Measurements from ENCODE around the gene UMODL1.

UMODL1 gene

DNA sequence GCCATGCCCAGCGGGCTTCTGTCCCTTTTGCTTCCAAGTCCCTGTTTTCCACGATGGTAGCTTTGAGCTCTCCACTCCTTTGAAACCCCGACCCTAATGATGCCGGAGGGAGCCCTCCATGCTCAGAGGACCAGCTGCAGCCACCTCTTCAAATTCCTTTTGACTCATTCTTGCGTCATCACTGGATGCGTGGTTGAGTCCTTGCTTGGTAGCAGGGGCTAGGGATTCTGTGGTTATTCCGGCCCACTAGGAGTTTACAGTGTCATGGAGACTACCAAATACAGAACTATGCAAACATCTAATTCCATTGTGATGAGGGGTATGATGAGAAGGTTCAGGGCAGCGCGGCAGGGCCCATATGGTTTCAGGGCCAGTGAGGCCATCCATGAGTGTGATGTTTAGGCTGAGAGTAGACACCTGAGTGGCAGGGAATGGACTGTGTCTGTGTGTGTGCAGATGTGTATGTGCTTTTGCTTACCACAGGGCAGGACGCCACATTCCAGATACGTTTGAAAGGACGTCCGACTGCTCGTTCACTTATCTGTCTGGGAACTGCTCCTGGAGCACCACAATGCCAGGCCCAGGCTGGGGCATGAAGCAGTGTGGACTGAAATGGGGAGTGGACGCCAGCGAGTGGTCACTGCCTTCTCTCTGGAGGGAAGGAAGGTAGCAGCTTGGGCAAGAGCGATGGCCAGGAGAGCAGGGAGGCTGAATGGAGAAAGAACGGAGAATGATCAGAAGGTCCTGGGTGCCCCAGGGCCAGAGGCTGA is 30.5 kb upstream of the UMODL1 start:
- DNase-seq, result no peak

DNA sequence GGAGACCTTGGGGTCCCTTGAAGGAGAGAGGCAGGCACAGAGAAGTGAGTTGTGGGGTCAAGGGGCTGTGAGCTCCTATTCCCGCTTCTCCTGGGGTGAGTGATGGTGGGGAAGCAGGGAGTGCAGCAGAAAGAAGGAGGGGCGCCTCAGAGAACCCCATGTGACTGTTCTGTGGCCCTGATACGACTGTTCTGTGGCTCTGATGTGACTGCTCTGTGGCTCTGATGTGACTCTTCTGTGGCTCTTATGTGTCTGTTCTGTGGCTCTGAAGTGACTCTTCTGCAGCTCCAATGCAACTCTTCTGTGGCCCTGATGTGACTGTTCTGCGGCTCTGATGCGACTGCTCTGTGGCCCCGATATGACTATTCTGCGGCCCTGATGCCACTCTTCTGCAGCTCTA is 29.9 kb upstream of the UMODL1 start:
- DNase-seq, result no peak

DNA sequence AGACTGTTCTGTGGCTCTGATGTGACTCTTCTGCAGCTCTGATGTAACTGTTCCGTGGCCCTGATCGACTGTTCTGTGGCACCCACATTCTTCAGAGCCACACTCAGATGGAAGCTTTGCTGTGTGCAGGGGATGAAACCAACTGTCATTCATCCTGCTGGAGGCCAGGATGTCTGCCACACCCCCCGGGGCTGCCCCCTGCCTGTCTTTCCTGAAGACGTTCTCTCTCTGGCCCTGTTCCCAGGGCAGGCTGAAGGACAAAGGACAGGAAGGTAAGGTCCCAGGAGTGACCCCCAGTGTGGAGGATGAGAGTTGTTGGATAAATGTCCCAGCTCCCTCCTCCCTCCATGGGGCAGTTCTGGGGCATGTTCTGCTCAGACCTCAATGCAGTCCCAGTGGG is 29.4 kb upstream of the UMODL1 start:
- no peak for DNase-seq

DNA sequence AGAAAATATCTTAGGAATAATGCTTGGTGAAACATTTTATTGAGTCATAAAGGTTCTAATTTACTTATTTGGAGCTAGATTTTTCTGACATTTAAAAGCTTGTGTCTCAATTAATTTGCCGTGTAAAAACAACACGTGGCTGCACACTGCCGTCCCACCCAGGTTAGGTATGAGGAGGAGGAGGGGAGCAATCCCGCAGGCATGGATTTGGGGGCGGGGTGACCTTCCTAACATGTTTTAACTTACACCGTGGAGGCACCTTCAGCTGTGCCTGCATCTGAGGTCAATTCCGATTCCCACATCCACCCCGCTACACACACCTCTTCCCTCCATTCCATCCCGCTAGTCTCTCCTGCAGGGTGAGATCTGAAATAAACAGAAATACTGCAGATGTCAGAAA is 28.5 kb upstream of the UMODL1 start:
- DNase-seq, result no peak

DNA sequence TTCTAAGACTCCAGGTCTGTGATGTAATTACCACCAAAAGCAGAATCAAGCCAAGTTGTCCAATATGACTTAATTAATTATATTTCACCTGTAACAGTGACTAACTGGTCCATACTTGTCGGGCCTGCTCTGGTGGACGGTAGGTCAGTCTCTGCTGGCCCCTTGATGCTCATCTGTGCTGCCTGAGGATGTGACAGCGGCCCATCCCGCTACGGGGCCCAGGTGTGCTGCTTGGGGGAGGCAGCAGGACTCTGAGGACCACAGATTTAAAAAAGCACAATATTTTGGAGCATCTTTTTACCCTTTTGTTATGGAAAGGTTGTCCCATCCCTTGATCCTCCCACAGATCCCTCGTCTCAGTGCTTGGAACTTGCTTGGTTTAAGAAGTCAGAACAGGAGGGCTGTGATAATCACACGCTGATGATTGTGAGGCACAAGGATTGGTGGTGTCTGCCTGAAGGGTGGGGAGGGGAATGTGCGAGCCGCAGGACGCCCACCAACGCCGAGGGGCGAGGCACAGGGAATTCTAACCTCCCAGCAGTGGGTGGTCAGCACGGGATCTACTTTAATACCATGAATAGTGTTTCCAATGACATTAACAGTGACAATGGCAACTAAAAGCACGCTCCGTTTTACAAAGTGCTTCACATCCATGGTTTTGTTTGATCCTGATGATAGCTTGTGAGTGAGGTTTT is 27.8 kb upstream of the UMODL1 start:
- no peak for DNase-seq

DNA sequence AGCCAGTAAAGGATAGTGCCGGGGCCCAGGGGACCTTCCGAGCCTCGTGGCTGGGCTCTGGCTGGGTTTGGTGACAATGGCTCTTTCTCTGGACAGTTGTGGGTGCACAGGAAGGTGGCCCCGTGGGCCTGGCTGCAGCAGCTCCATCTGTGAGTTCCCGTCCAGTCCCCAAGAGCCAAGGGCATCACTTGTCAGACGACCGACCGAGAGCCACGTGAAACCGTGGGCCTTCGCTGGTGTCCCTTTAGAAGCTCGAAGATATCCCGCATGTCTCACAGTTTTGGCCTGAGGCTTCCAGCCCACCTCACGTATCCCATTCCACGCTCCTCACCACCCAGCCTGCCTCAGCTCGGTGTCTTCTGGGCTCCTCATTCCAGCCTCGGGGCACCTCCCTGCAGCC is 27.2 kb upstream of the UMODL1 start:
- DNase-seq, result no peak

DNA sequence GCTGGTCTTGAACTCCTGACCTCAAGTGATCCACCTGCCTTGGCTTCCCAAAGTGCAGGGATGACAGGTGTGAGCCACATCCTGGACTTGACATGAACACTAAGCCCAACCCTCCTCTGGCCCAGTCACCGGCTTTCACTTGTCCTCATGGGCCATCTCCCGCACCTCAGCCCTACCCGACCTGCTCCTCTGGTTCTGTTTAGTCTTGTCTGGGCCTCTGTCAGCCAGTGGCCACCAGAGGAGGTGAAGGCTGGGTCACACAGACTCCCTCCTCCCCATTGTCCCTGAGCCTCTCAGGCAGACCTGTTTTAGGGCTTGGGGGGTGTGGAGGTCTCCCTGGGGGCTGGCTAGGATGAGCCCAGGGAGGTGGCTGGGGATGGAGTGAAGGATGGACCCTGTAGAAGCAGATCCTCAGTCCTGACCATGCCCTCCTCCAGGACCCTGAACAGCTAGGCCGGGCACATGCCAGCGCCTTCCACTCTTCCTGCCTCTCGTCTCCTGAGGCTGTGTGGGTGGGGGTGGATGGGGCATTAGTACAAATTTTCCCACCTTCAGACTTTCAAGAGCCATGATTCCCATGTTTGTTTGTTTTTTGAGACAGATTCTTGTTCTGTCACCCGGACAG is 26.1 kb upstream of the UMODL1 start:
- no peak for DNase-seq

DNA sequence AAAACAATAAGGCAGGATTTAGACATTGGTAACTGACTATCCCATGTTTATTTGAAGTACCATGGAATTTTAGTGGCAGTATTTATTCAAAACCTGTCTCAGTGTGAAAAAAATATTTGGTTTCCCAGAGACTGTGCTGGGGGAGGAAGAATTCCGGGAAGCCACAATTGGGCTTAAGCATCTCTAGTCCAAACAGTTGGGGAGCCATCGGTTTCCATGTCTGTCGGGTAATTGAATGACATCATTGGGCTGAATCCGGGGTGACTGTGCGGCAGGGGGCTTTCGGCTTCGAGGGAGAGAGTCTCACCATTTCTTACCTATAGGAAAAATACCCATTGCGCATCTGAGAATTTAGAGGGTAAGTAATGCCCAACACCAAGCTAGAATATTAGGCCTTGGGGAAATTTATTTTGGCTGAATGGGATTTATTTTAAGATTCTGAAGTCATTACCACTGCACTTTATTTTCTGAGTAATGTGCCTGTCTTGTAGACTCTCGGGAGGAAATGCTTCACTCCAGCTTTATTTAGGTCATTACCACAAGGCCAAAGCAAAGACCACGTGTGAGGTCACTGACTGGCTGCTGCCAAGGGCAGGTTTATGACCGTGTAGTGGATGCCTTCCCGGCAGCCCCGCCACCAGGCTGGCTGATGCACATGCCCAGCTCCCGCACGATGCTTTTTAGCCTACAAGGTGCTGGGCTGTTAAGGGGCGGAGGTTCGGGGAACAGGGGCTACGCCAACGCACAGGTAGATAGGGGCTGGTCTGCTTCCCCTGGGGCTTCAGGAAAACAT is 23.1 kb upstream of the UMODL1 start:
- no peak for DNase-seq

DNA sequence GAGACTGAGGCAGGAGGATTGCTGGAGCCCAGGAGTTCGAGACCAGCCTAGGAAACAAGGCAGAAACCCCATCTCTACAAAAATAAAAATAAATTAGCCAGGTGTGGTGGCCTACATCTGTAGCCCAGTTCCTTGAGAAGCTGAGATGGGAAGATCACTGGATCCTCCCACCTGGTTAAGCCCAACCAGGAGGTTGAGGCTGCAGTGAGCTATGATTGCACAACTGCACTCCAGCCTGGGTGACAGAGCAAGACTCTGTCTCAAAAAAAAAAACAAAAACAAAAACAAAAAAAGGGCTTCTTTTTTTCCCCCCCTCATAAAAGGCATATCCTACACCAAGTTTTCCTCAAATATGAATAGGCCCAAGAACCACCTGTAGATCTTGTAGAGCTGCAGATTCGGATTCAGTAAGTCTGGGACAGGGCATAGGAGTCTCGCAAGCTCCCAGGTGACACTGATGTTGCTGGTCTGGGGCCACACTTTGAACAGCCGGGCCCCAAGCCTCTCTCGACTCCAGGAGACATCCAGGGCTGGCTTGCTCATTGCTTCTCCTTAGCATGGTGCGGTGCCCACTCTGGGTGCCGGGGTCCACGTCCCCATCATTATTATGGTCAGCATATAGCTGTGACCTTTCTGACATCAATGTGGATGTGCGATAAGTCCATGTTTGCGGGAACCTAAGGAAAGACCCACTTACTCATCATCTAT is 22.1 kb upstream of the UMODL1 start:
- DNase-seq, result no peak

DNA sequence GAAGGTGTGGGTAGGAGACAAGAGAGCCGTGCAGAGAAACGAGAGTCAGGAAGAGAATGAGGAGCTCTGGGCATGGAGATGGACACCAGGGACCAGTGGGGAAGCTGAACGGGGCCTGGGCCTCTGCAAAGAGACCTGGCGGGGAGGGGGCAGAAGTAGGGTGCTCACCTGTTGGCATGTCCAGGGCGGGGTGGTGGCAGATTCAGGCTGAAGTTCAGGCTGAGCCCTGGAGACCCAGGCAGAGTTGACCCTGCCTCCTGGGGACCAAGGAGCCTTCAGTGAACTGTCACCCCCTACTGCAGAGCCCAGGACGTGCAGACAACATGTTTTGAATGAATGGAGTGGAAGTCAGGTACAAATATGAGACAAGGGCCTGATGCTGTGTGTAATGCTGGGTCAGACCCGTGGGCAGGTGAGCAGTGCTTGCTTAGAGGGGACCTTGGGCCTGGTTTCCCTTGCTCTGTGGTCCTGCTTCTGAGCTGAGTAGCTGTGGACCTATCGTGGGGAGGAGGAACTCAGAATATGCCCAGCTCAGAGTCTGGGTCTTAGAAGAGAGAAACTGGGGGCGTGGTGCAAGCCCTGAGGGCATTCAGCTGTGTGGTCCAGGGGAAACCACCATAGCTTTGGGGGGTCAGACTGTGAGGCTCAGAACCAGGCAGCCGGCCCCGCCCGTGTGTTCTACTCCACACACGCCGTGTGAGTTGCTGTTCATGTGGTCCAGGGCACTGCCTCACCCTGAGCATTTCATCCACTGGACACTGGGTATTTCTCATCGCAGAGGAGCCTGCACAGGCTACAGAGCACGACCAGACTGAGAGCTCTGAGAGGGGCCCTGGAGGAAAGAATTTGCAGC is 21.3 kb upstream of the UMODL1 start:
- DNase-seq, result no peak

DNA sequence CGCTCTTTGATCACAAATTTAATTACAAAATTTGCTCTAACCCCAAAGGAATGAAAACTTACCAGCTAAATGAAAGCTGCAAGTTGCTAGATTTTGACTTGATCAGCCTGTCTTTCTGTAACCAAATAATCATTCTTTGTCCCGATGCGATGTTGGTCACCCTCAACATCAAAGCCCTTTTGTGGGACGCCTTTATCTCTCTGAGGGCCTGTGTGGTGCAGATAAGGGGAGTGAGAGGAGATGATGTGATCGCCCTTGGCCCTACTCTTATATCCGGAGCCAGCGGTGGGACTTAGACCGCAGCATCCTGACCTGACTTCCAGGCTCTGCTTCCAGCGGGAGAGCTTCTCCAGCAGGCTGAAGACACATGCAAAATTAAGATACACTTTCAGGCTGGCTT is 19.3 kb upstream of the UMODL1 start:
- DNase-seq, result no peak

DNA sequence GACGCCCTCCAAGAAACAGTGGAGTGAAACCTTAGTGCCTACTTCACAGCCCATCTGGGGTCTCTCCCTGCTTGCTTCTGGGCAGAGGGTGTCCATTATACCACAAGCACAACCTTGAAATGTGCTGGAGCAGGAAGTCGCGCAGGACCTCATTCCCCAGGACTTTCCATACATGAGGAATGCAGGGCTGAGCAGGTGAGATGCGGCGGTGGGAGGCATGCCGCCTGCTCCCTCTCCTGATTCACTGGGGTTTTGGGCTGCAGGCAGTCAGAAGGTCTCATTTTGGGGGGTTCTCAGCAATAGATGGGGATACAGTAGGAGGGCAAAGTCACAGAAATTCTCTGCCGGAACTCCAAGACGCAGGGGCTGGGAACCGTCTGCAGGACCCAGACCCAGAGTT is 15.7 kb upstream of the UMODL1 start:
- no peak for DNase-seq

DNA sequence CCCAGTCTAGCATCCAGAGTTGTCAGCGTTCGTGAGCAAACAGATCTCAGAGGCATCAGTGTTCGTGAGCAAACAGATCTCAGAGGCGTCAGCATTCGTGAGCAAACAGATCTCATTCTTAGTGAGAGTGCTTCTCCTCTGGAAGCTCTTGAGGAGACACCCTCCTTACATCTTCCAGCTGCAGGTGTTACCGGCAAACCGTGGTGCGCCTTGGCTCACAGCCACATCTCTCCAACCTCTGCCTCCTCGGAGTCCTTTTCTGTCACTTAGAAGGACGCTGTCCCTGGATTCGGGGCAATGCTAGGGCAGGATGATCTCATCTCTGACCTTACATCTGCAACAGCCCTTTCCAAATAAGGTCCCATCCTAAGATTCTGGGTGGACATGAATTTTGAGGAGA is 14.6 kb upstream of the UMODL1 start:
- no peak for DNase-seq

DNA sequence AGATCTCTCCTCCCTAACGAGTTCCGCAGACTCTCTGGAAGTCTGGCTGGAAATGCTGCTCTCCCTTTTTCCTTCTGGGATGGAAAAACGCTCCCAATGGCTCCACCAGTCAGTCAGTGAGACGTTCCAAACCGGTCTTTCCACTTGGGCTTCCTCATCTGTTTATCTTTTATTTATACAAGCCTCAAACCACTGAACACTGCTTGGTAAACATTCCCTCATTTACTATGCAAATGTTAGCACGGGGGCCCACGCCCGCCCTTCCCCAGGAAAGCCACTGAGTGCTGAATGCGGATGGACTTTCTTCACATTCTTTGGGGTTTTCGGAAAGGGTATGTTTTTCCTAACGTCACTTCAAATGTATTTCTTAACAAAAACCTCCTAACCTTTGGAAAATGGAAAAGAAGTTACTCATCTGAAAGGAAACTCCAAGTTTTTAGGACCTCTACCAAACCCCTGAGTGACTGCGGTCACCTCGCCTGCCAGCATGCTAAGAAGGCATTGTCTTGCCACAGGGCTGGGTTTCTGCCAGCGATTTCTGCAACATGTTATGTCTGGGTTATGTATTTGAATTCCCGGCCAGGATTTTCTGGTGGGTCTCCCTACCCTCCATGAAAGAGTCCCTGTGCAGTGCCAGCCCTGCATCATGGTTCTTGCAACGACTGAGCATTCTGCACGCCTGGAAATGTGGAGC is 14.0 kb upstream of the UMODL1 start:
- no peak for DNase-seq

DNA sequence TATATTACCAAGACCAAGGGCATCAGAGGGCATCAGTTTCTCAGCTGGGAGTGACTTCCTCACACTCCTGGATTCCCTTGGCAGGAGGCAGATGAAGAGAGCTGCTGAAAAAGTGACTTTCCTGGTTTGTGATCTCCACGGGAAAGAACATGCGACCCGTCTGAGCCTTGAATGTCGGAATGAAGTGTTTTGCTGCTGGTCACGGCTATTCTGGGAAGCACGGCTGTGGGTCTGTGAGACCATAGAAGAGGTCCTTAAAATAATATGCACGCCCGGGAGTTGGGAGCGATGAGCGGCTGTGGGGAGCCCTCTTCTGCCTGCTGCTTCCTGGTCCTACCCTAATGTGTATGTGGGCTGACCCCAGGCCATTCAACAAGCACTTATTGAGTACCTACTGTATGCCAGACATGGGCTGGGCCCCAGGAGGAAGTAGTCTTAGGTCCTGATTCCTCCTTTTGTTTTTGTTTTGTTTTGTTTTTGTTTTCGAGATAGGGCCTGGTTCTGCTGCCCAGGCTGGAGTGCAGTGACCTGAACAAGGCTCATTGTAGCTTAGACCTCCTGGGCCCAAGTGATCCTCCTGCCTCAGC is 13.2 kb upstream of the UMODL1 start:
- DNase-seq, result no peak

DNA sequence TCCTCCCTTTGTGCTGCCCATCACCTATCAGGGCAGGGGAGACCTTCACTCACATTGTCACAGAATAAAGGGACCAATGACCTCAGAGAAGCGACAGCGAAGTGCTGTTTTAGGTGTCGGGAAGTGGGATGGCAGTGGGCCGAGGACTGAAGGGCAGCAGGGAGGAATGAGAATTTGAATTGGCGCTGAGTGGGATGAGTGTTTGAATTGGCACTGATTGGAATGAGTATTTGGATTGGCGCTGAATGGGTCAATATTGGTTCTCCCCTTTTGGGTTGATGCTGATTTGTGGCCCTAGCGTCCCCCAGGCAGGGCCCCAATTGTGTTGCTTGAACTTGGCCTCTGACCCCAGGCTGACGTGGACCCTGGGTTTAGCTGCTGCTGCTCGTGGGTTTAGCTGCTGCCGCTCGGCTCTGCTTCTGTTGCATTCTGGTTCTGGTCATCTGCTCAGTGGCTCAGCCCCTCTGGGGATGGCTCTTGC is 12.4 kb upstream of the UMODL1 start:
- DNase-seq, result no peak

DNA sequence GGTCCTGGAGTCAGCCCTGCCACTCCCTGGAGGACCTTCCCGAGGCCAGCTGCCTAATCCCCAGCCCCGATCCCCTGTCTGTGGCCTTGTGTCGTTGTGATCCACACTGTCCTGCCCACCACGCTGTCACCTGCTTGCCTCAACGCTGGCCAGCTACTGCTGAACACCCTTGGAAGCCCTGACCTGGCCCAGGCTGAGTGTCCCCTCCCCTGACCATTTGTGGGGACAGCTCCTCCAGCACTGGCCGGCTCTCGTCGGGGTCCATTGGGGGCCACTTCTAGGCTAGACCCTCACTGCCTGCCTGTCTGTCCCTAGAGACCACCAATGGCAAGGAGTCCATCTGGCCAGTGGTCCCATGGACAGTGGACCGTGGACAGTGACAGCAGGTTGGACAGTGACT is 12.0 kb upstream of the UMODL1 start:
- DNase-seq, result no peak

DNA sequence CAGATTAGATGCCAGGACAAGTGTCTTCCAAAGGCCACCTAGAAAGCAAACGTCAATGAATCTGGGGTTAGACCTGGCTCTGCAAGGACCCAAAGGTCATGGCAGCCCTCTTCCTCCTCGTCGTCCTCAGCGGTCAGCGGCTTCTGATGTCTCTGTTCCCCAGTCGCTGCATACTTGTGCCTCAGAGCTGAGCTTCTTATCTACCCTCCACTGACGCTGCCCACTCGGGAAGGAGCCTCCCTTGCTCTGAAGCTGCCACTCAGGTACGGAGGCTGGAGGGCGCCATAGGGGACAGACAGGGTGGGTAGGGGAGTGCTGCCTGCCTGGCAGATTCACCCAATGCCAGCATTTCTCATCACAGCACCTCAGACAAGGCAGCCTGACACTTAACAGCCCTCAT is 11.4 kb upstream of the UMODL1 start:
- no peak for DNase-seq

DNA sequence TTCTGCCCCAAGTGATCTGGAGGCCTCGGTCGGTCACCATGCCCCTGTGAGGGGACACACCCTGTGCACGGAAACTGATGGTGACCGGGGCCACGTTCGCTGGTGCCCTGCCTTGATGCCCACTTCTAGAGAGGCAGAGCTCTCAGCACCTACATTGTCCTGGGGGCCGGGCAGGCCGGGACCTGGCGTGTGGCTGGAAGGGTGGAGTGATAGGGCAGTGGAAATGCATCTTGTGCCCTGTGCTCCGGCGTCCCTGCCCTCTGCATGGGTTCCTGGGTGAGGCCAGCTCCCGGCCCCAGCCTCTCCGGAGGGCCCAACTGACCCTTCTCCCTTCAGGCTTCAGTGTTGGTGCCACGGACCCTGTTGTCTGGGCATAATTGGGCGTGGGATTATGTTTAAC is 11.0 kb upstream of the UMODL1 start:
- no peak for DNase-seq

DNA sequence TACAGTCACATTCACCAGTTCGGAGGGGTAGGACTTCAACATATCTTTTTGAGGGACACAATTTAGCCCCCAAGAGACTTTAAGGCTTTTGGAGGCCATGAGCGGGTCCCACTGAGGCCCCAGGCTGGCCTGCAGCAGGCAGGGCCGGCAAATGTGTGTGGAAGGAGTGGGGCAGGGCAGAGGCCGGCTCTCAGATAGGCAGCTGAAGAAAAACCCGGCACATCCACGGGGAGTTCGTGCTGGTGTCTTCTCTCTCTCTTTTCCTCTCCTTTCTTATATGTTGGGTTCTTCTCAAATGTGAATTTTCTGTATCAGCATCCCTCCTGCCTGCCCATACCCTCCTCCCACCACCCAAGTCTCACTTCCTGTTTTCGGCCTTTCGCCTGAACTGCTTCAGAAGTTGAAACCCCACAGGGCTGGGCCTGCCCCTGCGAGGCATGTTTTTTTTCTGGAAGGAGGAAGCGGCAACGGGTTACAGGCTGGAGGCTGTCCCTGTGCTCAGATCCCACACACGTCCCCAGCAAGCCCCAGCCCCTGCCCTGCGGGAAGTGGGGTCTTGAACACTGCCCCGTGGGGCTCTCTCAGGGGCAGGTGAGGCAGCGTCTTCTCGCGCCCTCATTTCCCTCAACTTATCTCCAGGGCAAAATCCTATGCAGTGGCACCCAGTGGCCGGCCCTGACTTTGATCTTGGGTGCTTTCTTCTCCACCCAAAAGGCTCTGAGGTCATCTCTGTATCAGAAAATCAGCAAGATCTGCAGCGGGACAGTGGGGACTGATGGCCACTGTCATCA is 9.7 kb upstream of the UMODL1 start:
- peak; percentile 57 for DNase-seq
